HepG2 (cell line): ENCODE data around the gene TNFSF12. TPM values are rescaled to one million over a fixed set of nuclear protein-coding genes. Genes with fewer than 3 reads are reported as not detected.

Experiments used
- ESRRA ChIP-seq: sonication (generic); formaldehyde crosslinking; IDR thresholded peaks from 2 replicates; pipeline ENCODE4 v1.5.1; 2020; ENCODE audit warnings: mild to moderate bottlenecking, low read depth, missing genetic modification reagents
- PRPF4 ChIP-seq: fragments of 200-400 bp; formaldehyde crosslinking; IDR thresholded peaks from 2 replicates; pipeline ENCODE4 v1.6.1; 2016; ENCODE audit warnings: low read length, low read depth; ENCODE audit not compliant: poor library complexity, severe bottlenecking
- PTBP1 ChIP-seq: fragments of 200-400 bp; formaldehyde crosslinking; IDR thresholded peaks from 2 replicates; pipeline ENCODE4 v1.6.1; 2018; ENCODE audit warnings: low read length, low read depth; ENCODE audit not compliant: poor library complexity, severe bottlenecking
- RARG ChIP-seq: sonication (generic); formaldehyde crosslinking; IDR thresholded peaks from 2 replicates; pipeline ENCODE4 v1.4.0; 2020; ENCODE audit warnings: low read depth, mild to moderate bottlenecking, missing genetic modification reagents
- RNF2 ChIP-seq: fragments of 450-650 bp; conservative IDR thresholded peaks from 2 replicates; pipeline ENCODE4 v1.6.1; 2016; ENCODE audit warnings: low read depth
- SRF ChIP-seq: IDR thresholded peaks from 2 replicates; pipeline ENCODE4 v1.6.1; 2011; ENCODE audit warnings: mild to moderate bottlenecking, low read depth, low read length, moderate library complexity
- TARDBP ChIP-seq: sonication (generic); formaldehyde crosslinking; IDR thresholded peaks from 2 replicates; pipeline ENCODE4 v1.8.0; 2022; ENCODE audit warnings: mild to moderate bottlenecking, missing genetic modification reagents
- ZNF564 ChIP-seq: sonication (generic); formaldehyde crosslinking; IDR thresholded peaks from 2 replicates; pipeline ENCODE4 v1.8.1; 2023; ENCODE audit warnings: mild to moderate bottlenecking, missing genetic modification reagents
- ZNF616 ChIP-seq: sonication (generic); formaldehyde crosslinking; IDR thresholded peaks from 2 replicates; pipeline ENCODE4 v1.5.0; 2020; ENCODE audit warnings: low read depth, mild to moderate bottlenecking, missing genetic modification reagents
- ZNF839 ChIP-seq: sonication (generic); formaldehyde crosslinking; IDR thresholded peaks from 2 replicates; pipeline ENCODE4 v1.4.0; 2020; ENCODE audit warnings: missing genetic modification reagents, mild to moderate bottlenecking, borderline replicate concordance
- polyA plus RNA-seq, 8 experiments: library from polyadenylated mRNA; depleted of rRNA in 3 of 8; stranded (reverse) in 7 of 8; unstranded in 1 of 8; fragments of >200 nt; fragmentation: Illumina TruSeq in 4 of 8; extraction: Trizol in 4 of 8; gene quantifications; 2 replicates each; pipeline versions ENCODE4 v1.2.1 to v1.2.3, GENCODE V29; 2011 to 2016; ENCODE audit warnings: low read depth in 4 of 8, missing spikeins in 1 of 8, mixed read lengths in 1 of 8; ENCODE audit not compliant: insufficient read depth in 1 of 8
- total RNA-seq, 5 experiments: library from RNA; depleted of rRNA; stranded (reverse); fragments of >200 nt; fragmentation: Illumina TruSeq; extraction: Trizol; gene quantifications; 2 replicates each; pipeline ENCODE4 v1.2.3, GENCODE V29; 2016; ENCODE audit warnings: low read depth in 1 of 5
- TF ChIP-seq, protein P1 (sequence below): sonication (generic); formaldehyde crosslinking; IDR thresholded peaks from 2 replicates; pipeline ENCODE4 v1.5.0; 2020; ENCODE audit warnings: mild to moderate bottlenecking, missing genetic modification reagents
- TF ChIP-seq, protein P2 (sequence below): sonication (generic); formaldehyde crosslinking; IDR thresholded peaks from 2 replicates; pipeline ENCODE4 v1.4.0; 2020; ENCODE audit warnings: missing genetic modification reagents, borderline replicate concordance
- TF ChIP-seq, protein P3 (sequence below): sonication (generic); formaldehyde crosslinking; IDR thresholded peaks from 2 replicates; pipeline ENCODE4 v1.5.1; 2020; ENCODE audit warnings: mild to moderate bottlenecking, missing genetic modification reagents, borderline replicate concordance
- TF ChIP-seq, protein P4 (sequence below): sonication (generic); formaldehyde crosslinking; IDR thresholded peaks from 2 replicates; pipeline ENCODE4 v1.5.1; 2020; ENCODE audit warnings: missing genetic modification reagents, mild to moderate bottlenecking, borderline replicate concordance

The TNFSF12 gene
- total and polyA plus RNA-seq, 2 of the 13 experiments (the other 11 are each of a cell fraction or from before 2014, with no cell fraction given): 0.93 to 7.2 TPM

DNA sequence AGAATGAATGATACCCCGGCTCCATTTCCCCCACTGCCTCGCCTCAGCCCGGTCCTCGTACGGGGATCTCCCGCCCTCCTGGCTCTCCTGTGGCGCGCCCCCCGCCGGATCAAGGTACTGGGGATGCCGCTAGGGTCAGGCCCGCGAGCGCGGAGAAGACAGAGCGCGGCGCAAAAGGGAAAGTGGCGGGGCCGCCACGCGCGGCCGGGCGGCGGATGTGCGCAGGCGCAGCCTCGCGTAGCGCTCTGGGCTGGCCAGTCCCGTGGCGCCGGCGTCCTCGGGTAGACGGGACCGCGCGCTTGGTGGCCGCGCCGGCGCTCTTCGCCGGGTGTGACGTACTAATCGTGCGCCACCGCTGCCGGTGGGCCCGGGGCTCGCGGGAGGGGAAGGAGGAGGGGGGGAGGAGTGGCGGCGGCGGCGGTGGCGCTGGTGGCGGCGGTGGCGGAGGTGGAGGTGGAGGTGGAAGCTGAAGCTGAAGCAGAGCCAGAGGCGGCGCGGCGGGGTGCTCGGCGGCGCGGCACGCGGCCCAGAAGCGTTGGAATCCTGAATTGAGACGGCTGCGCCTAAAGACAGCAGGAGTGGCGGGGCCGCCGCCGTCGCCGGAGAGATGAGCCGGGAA is 12.8 kb downstream of the TNFSF12 start, which contains the start of gene SENP3 (continued):
- TF ChIP-seq, protein P1, sequence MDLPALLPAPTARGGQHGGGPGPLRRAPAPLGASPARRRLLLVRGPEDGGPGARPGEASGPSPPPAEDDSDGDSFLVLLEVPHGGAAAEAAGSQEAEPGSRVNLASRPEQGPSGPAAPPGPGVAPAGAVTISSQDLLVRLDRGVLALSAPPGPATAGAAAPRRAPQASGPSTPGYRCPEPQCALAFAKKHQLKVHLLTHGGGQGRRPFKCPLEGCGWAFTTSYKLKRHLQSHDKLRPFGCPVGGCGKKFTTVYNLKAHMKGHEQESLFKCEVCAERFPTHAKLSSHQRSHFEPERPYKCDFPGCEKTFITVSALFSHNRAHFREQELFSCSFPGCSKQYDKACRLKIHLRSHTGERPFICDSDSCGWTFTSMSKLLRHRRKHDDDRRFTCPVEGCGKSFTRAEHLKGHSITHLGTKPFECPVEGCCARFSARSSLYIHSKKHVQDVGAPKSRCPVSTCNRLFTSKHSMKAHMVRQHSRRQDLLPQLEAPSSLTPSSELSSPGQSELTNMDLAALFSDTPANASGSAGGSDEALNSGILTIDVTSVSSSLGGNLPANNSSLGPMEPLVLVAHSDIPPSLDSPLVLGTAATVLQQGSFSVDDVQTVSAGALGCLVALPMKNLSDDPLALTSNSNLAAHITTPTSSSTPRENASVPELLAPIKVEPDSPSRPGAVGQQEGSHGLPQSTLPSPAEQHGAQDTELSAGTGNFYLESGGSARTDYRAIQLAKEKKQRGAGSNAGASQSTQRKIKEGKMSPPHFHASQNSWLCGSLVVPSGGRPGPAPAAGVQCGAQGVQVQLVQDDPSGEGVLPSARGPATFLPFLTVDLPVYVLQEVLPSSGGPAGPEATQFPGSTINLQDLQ (CRISPR knock-in tag): no peak
- no peak for TF ChIP-seq PRPF4
- peak; percentile 14; the same call in 1 of the 2 replicates for TF ChIP-seq TARDBP (CRISPR knock-in tag)
- TF ChIP-seq ZNF839: no peak
- TF ChIP-seq, protein P2, sequence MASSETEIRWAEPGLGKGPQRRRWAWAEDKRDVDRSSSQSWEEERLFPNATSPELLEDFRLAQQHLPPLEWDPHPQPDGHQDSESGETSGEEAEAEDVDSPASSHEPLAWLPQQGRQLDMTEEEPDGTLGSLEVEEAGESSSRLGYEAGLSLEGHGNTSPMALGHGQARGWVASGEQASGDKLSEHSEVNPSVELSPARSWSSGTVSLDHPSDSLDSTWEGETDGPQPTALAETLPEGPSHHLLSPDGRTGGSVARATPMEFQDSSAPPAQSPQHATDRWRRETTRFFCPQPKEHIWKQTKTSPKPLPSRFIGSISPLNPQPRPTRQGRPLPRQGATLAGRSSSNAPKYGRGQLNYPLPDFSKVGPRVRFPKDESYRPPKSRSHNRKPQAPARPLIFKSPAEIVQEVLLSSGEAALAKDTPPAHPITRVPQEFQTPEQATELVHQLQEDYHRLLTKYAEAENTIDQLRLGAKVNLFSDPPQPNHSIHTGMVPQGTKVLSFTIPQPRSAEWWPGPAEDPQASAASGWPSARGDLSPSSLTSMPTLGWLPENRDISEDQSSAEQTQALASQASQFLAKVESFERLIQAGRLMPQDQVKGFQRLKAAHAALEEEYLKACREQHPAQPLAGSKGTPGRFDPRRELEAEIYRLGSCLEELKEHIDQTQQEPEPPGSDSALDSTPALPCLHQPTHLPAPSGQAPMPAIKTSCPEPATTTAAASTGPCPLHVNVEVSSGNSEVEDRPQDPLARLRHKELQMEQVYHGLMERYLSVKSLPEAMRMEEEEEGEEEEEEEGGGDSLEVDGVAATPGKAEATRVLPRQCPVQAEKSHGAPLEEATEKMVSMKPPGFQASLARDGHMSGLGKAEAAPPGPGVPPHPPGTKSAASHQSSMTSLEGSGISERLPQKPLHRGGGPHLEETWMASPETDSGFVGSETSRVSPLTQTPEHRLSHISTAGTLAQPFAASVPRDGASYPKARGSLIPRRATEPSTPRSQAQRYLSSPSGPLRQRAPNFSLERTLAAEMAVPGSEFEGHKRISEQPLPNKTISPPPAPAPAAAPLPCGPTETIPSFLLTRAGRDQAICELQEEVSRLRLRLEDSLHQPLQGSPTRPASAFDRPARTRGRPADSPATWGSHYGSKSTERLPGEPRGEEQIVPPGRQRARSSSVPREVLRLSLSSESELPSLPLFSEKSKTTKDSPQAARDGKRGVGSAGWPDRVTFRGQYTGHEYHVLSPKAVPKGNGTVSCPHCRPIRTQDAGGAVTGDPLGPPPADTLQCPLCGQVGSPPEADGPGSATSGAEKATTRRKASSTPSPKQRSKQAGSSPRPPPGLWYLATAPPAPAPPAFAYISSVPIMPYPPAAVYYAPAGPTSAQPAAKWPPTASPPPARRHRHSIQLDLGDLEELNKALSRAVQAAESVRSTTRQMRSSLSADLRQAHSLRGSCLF: no peak
- TF ChIP-seq, protein P3, sequence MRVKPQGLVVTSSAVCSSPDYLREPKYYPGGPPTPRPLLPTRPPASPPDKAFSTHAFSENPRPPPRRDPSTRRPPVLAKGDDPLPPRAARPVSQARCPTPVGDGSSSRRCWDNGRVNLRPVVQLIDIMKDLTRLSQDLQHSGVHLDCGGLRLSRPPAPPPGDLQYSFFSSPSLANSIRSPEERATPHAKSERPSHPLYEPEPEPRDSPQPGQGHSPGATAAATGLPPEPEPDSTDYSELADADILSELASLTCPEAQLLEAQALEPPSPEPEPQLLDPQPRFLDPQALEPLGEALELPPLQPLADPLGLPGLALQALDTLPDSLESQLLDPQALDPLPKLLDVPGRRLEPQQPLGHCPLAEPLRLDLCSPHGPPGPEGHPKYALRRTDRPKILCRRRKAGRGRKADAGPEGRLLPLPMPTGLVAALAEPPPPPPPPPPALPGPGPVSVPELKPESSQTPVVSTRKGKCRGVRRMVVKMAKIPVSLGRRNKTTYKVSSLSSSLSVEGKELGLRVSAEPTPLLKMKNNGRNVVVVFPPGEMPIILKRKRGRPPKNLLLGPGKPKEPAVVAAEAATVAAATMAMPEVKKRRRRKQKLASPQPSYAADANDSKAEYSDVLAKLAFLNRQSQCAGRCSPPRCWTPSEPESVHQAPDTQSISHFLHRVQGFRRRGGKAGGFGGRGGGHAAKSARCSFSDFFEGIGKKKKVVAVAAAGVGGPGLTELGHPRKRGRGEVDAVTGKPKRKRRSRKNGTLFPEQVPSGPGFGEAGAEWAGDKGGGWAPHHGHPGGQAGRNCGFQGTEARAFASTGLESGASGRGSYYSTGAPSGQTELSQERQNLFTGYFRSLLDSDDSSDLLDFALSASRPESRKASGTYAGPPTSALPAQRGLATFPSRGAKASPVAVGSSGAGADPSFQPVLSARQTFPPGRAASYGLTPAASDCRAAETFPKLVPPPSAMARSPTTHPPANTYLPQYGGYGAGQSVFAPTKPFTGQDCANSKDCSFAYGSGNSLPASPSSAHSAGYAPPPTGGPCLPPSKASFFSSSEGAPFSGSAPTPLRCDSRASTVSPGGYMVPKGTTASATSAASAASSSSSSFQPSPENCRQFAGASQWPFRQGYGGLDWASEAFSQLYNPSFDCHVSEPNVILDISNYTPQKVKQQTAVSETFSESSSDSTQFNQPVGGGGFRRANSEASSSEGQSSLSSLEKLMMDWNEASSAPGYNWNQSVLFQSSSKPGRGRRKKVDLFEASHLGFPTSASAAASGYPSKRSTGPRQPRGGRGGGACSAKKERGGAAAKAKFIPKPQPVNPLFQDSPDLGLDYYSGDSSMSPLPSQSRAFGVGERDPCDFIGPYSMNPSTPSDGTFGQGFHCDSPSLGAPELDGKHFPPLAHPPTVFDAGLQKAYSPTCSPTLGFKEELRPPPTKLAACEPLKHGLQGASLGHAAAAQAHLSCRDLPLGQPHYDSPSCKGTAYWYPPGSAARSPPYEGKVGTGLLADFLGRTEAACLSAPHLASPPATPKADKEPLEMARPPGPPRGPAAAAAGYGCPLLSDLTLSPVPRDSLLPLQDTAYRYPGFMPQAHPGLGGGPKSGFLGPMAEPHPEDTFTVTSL (CRISPR knock-in tag): no peak
- no peak for TF ChIP-seq ZNF564
- no peak for TF ChIP-seq ESRRA (CRISPR knock-in tag)
- TF ChIP-seq SRF: no peak
- TF ChIP-seq RNF2: no peak; the same call in 1 of the 2 replicates
- TF ChIP-seq, protein P4, sequence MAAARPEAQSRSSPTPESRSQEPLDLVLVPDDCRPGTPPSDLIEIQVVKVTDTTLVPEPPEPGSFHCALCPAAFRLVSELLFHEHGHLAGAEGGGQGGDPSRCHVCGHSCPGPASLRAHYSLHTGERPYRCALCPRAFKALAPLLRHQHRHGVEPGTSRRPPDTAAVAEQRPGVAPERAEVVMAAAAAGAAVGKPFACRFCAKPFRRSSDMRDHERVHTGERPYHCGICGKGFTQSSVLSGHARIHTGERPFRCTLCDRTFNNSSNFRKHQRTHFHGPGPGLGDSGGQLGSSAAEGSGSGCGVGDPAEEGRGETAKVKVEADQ (CRISPR knock-in tag): no peak
- 0 out of 2 replicates have a peak, but pooled peaks have one; percentile 51 for TF ChIP-seq ZNF616 (CRISPR knock-in tag)
- TF ChIP-seq PTBP1: no peak
- TF ChIP-seq RARG (CRISPR knock-in tag): no peak
